ENCODE measurements around the gene ANAPC15.
"Not testable (repeated sequence)": the region's sequence is repeated elsewhere in the genome, so short reads cannot be mapped to it uniquely, and the experiment has no call there.

The ANAPC15 gene

DNA sequence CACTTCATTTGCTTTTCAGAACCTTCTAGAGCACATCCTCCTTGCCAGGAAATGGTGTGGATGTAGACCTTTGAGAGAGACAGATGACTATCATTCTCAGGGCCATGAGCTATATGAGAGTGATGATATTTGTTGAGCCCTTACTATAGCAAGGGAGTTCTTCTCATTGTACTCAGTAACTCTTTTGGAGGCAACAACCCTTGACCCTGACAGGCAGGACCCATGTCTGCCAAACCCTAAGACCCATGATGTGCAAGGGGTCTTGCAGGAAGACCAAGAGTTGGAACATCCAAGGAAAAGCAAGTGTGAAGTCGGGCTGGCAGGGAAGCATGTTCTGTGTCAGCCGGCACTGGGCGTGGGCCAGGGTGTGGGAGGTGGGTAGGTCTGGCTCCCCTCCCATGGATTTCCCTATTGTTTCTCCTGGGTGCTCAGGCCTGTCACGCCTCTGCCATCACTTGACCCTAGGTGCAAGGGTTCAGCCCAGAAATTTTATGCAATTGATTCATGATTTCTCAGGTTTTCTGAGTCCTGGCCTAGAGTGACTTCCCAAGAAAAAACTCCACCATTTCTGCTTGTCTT, 24.3 kb upstream of the ANAPC15 start:
- no peaks in the 10 kb centered on the region for H3K36me3 Mint-ChIP-seq (ENCODE audit: low read depth)
- ATAC-seq (no peak), DNase-seq (no peak)
- H3K27me3 Mint-ChIP-seq, result peaks cover 13% of the 10 kb centered on the region
- no peaks in the 10 kb centered on the region for H3K9me3 Mint-ChIP-seq
- H3K4me3 Mint-ChIP-seq, result no peak overlapping the region
- no peak overlapping the region for H3K27ac Mint-ChIP-seq
- peaks cover 19% of the 10 kb centered on the region for H3K4me1 Mint-ChIP-seq

DNA sequence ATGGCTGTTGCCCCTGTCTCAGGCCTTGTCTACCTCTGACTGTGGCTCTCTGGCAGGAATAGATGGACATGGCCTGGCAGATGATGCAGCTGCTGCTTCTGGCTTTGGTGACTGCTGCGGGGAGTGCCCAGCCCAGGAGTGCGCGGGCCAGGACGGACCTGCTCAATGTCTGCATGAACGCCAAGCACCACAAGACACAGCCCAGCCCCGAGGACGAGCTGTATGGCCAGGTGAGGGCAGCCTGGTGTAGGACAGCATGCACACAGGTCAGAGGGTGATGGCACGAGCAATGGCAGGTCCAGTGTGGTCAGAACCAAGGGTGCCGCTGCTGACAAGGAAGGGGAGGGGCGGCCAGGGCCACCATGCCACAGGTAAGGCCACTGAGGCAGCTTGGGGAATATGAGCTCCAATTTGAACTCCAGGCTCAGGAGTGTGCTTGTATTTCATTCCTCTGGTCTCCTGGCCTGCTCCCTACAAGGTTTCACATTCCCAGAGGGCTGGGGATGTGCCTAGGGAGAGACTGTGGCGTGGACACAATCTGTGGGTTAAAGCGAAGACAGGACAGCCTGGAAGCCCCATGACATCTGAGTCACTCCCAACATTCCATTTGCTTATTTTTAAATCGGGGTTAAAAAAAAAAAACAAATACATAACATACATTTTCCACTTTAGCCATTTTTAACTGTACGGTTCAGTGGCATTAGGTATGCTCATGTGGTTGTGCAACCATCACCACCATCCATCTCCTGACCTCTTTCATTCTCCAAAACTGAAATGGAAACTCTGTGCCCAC, 23.6 kb upstream of the ANAPC15 start:
- Mint-ChIP-seq H3K36me3 (ENCODE audit: low read depth) (no peaks in the 10 kb centered on the region), H3K27me3 (peaks cover 11% of the 10 kb centered on the region), H3K4me3 (no peak overlapping the region), H3K4me1 (peaks cover 12% of the 10 kb centered on the region), H3K9me3 (no peaks in the 10 kb centered on the region), H3K27ac (no peak overlapping the region)
- ATAC-seq, result peak; percentile 14
- DNase-seq, result no peak

- H3K27ac Mint-ChIP-seq; H3K4me1 Mint-ChIP-seq; H3K36me3 Mint-ChIP-seq (ENCODE audit: low read depth); DNase-seq; H3K4me3 Mint-ChIP-seq; ATAC-seq; H3K9me3 Mint-ChIP-seq: not testable (repeated sequence)
- H3K27me3 Mint-ChIP-seq, result peaks cover 11% of the 10 kb centered on the region
Observed at GRCh38 chr11:72135473-72135872, 23.0 kb upstream of the ANAPC15 start, which contains the start of gene FOLR3. Gene FOLR3 (plus strand): TSS chr11:72135725. CDS start chr11:72135953, 228 bp downstream.

GRCh38 chr11:72132646-72133045, 20.2 kb upstream of the ANAPC15 start:
- no peak for DNase-seq
- H3K4me1 Mint-ChIP-seq, result peaks cover 4% of the 10 kb centered on the region
- ATAC-seq, result no peak
- peaks cover 8% of the 10 kb centered on the region for H3K36me3 Mint-ChIP-seq (ENCODE audit: low read depth)
- H3K27me3 Mint-ChIP-seq, result peaks cover 8% of the 10 kb centered on the region
- H3K27ac Mint-ChIP-seq, result no peak overlapping the region
- H3K9me3 Mint-ChIP-seq, result peaks cover 11% of the 10 kb centered on the region
- H3K4me3 Mint-ChIP-seq, result no peak overlapping the region

- Mint-ChIP-seq H3K27me3 (peaks cover 6% of the 10 kb centered on the region), H3K27ac (no peak overlapping the region), H3K36me3 (ENCODE audit: low read depth) (peaks cover 10% of the 10 kb centered on the region), H3K9me3 (peaks cover 11% of the 10 kb centered on the region), H3K4me1 (no peaks in the 10 kb centered on the region), H3K4me3 (no peak overlapping the region)
- ATAC-seq (no peak), DNase-seq (no peak)
Observed at GRCh38 chr11:72129381-72129780, 16.9 kb upstream of the ANAPC15 start.

DNA sequence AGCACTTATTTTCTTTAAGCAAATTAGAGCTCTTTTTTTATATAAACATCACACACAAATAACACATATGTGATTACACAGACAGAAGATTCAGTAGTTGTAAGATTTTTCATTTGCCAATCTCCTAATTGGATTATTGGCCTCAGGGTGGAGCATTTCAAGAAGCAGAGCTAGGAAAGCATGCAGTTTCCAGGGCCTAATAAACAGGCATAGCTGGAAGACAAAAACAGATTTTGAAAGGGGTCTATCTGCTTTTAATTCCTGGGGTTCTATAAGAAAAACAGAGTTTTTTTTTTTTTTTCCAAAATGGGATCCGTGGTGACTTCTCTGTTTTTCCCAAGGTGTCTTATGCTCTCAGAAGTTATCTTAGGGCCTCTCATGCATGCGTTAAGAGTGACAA, 15.4 kb upstream of the ANAPC15 start:
- Mint-ChIP-seq H3K9me3 (peaks cover 11% of the 10 kb centered on the region), H3K36me3 (ENCODE audit: low read depth) (peaks cover 10% of the 10 kb centered on the region), H3K27ac (no peak overlapping the region), H3K4me3 (no peak overlapping the region), H3K27me3 (peaks cover 5% of the 10 kb centered on the region), H3K4me1 (no peaks in the 10 kb centered on the region)
- DNase-seq (no peak), ATAC-seq (no peak)

GRCh38 chr11:72125956-72126355, 13.5 kb upstream of the ANAPC15 start:
- no peak overlapping the region for H3K27ac Mint-ChIP-seq
- H3K9me3 Mint-ChIP-seq, result peaks cover 11% of the 10 kb centered on the region

DNA sequence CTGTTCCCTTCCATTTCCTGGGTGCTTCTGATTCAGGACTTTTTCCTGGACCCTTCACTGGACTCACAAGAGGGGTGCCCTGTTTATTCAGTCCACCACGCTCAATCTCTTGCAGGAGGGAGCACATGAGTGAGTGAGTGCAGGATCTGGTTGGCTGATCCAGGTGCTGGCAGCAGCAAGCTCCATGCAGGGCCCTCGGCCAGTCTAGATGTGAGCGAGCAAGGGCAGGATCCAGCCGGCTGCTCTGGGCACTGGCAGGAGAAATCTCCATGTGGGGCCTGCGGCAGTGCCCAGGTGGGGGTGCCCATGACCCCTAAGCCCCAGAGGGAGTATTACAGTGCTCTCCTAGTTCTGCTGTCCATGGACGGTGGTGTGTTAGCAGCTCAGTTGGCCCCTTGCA, 11.6 kb upstream of the ANAPC15 start:
- DNase-seq (no peak), ATAC-seq (no peak)
- Mint-ChIP-seq H3K36me3 (ENCODE audit: low read depth) (peaks cover 7% of the 10 kb centered on the region), H3K27me3 (peaks cover 1% of the 10 kb centered on the region), H3K27ac (no peak overlapping the region), H3K4me1 (no peaks in the 10 kb centered on the region), H3K4me3 (no peak overlapping the region), H3K9me3 (peaks cover 8% of the 10 kb centered on the region)

More at GRCh38 chr11:72125956-72126355, 13.5 kb upstream of the ANAPC15 start:
- H3K4me1 Mint-ChIP-seq, result no peaks in the 10 kb centered on the region
- no peak for ATAC-seq
- H3K4me3 Mint-ChIP-seq, result no peak overlapping the region
- H3K27me3 Mint-ChIP-seq, result peaks cover 1% of the 10 kb centered on the region
- no peak for DNase-seq
- peaks cover 10% of the 10 kb centered on the region for H3K36me3 Mint-ChIP-seq (ENCODE audit: low read depth)

- Mint-ChIP-seq H3K27me3 (peaks cover 1% of the 10 kb centered on the region), H3K4me3 (no peak overlapping the region), H3K27ac (no peak overlapping the region), H3K4me1 (no peaks in the 10 kb centered on the region), H3K36me3 (ENCODE audit: low read depth) (peaks cover 2% of the 10 kb centered on the region), H3K9me3 (no peaks in the 10 kb centered on the region)
- ATAC-seq (no peak), DNase-seq (no peak)
Observed at GRCh38 chr11:72123117-72123653, 10.7 kb upstream of the ANAPC15 start.

DNA sequence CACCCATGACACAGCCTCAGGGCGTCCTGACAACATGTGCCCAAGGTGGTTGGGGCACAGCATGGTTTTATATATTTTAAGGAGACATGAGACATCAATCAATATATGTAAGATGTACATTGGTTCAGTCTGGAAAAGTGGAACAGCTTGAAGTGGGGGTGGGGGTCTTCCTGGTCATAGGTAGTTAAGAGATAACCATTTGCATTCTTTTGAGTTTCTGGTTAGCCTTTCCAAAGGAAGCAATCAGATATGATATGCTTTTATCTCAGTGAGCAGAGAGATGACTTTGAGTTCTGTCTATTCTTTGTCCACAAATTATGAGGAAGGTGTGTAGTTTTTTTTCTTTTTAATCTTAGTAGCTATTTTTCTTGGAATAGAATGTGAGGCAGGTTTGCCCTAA, 10.1 kb upstream of the ANAPC15 start:
- no peaks in the 10 kb centered on the region for H3K9me3 Mint-ChIP-seq
- no peak overlapping the region for H3K4me3 Mint-ChIP-seq

GRCh38 chr11:72120930-72121329, 8.4 kb upstream of the ANAPC15 start:
- ATAC-seq, result no peak
- H3K9me3 Mint-ChIP-seq, result no peaks in the 10 kb centered on the region

More for the DNA sequence above, 10.1 kb upstream of the ANAPC15 start:
- no peak for DNase-seq
- Mint-ChIP-seq H3K36me3 (ENCODE audit: low read depth) (peaks cover 2% of the 10 kb centered on the region), H3K27ac (no peak overlapping the region), H3K27me3 (peaks cover 1% of the 10 kb centered on the region), H3K4me1 (no peaks in the 10 kb centered on the region)
- ATAC-seq, result no peak

GRCh38 chr11:72119198-72119597, 6.7 kb upstream of the ANAPC15 start:
- Mint-ChIP-seq H3K9me3 (no peaks in the 10 kb centered on the region), H3K4me1 (no peaks in the 10 kb centered on the region), H3K36me3 (ENCODE audit: low read depth) (no peaks in the 10 kb centered on the region), H3K4me3 (no peak overlapping the region), H3K27me3 (peaks cover 1% of the 10 kb centered on the region), H3K27ac (no peak overlapping the region)
- ATAC-seq (no peak), DNase-seq (no peak)

More at GRCh38 chr11:72120930-72121329, 8.4 kb upstream of the ANAPC15 start:
- Mint-ChIP-seq H3K4me1 (no peaks in the 10 kb centered on the region), H3K4me3 (no peak overlapping the region), H3K36me3 (ENCODE audit: low read depth) (no peaks in the 10 kb centered on the region), H3K27me3 (peaks cover 1% of the 10 kb centered on the region), H3K27ac (no peak overlapping the region)
- no peak for DNase-seq

DNA sequence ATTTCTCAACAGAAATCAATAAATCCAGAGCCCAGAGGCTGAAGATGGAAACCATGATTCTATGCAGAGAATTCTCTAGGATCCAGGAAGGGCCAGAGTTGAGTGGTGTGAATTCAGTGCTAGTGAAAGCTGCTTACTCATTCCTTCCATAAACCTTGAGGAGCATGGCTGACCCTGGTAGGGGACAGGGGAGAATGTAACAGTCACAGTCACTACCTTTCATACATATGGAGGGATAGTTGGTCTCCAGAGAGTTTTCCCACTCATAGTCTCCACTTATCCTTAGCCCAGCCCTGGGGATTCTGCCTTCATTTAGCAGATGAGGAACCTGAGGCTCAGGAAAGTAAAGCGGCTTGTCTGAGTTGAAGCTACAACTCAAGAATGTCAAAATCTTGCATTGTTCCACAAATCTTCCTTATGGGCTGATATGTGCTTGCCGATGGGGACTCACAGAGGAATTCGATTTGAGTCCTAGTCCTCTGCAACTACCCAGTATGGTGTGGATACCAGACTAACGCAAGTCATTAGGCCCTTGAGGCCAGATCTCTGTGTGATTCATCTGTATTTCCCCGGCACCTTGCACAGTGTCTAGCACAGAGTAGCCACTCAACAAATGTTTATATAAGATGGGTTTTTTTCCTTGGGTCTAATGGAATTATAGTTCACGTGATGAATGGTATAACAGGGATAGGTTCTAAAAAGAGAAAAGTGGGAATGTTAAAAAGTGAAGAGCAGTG, 3.7 kb upstream of the ANAPC15 start:
- Mint-ChIP-seq H3K9me3 (no peaks in the 10 kb centered on the region), H3K27me3 (no peaks in the 10 kb centered on the region), H3K4me3 (no peak overlapping the region), H3K4me1 (peaks cover 18% of the 10 kb centered on the region), H3K27ac (no peak overlapping the region), H3K36me3 (ENCODE audit: low read depth) (no peaks in the 10 kb centered on the region)
- ATAC-seq (no peak), DNase-seq (no peak)

DNA sequence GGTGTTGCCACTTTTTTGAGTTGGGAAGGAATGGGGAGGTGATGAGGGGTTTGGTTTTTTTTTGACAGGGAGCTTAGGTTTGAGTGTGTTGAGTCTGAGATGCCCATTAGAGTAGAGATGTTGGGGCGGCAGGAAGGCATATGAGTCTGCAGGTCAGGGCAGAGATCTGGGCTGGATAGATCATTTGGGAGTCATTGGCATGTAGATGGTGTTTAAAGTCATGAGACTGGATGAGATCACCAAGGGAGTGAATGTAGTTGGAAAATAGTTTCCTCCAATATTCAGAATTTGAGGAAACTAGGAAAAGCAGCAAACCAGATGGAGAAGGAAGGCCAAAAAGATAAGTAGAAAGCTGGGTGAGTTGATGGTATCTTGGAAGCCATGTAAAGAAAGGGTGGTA, 2.1 kb upstream of the ANAPC15 start:
- peaks cover 2% of the 10 kb centered on the region for H3K36me3 Mint-ChIP-seq (ENCODE audit: low read depth)
- H3K4me1 Mint-ChIP-seq, result peaks cover 20% of the 10 kb centered on the region
- DNase-seq, result no peak
- H3K9me3 Mint-ChIP-seq, result no peaks in the 10 kb centered on the region
- no peak overlapping the region for H3K4me3 Mint-ChIP-seq
- no peaks in the 10 kb centered on the region for H3K27me3 Mint-ChIP-seq
- H3K27ac Mint-ChIP-seq, result no peak overlapping the region
- ATAC-seq, result no peak

All from activated naive CD8-positive, alpha-beta T cell treated with anti-CD3 and anti-CD28 coated beads, Interleukin-2, amount 50 U/mL, for 24 hours (primary cell).